Renal pelvis (tissue), 4 donors: ENCODE results near the gene CLRN3. TPM values are rescaled to one million over a fixed set of nuclear protein-coding genes. Genes with fewer than 3 reads are reported as not detected.

Experiments used
- DNase-seq: peaks from one replicate; pipeline ENCODE4 v3.0.0-alpha.2; 2013
- polyA plus RNA-seq, 3 donors: library from polyadenylated mRNA; unstranded; fragments of 120-200 nt; gene quantifications; one replicate each; pipeline ENCODE4 v1.2.1, GENCODE V29; 2013; ENCODE audit not compliant: insufficient read length in 3 of 3

Gene CLRN3
- polyA plus RNA-seq, 3 donors = 19.6 to 22.2 (median 20.4) TPM

GRCh38 chr10:127852456-127852855, 40.3 kb downstream of the CLRN3 start:
- DNase-seq = no peak

- DNase-seq = no peak
These were observed 41.0 kb downstream of the CLRN3 start for GRCh38 chr10:127851661-127852194.

- no peak for DNase-seq
These were observed 41.8 kb downstream of the CLRN3 start for GRCh38 chr10:127850944-127851343.

GRCh38 chr10:127849921-127850320, 42.8 kb downstream of the CLRN3 start:
- DNase-seq = no peak

GRCh38 chr10:127849224-127849623, 43.5 kb downstream of the CLRN3 start:
- DNase-seq = no peak

- no peak for DNase-seq
These were observed 44.5 kb downstream of the CLRN3 start for GRCh38 chr10:127848226-127848625.

- no peak for DNase-seq
These were observed 47.0 kb downstream of the CLRN3 start for GRCh38 chr10:127845756-127846155.

GRCh38 chr10:127840884-127841283, 51.9 kb downstream of the CLRN3 start:
- no peak for DNase-seq

- no peak for DNase-seq
These were observed 55.8 kb downstream of the CLRN3 start for GRCh38 chr10:127836966-127837365.

- no peak for DNase-seq
These were observed 56.6 kb downstream of the CLRN3 start for GRCh38 chr10:127836176-127836575.

- no peak for DNase-seq
These were observed 58.0 kb downstream of the CLRN3 start for GRCh38 chr10:127834791-127835190.

- no peak for DNase-seq
These were observed 58.5 kb downstream of the CLRN3 start for GRCh38 chr10:127834221-127834620.

- no peak for DNase-seq
These were observed 58.9 kb downstream of the CLRN3 start for GRCh38 chr10:127833804-127834203.

- peak; percentile 66 for DNase-seq
These were observed 60.2 kb downstream of the CLRN3 start for GRCh38 chr10:127832501-127832900.

- no peak for DNase-seq
These were observed 62.3 kb downstream of the CLRN3 start for GRCh38 chr10:127830414-127830813.

Other genes with a start within 250 kb of the CLRN3 start
- 1 to 10 TPM; 1.2 to 2.0 (median 1.4) TPM for gene FOXI2, start 155.8 kb downstream of the CLRN3 start, polyA plus RNA-seq
- 1 to 10 TPM; 5.7 to 6.9 (median 5.8) TPM for gene PTPRE, start 14.2 kb upstream of the CLRN3 start, polyA plus RNA-seq
- 10 to 100 TPM; 52.7 to 65.8 (median 60.7) TPM for gene MKI67, start 233.5 kb upstream of the CLRN3 start, polyA plus RNA-seq